GM18861 (cell line): ENCODE measurements around the gene ZBP1.
A peak's percentile ranks its signal among the peaks of the same experiment; 100 is the strongest.

ENCODE experiments used
- ATAC-seq: cut with Tn5 transposase; IDR thresholded peaks from one replicate; pipeline ENCODE4 v1.9.1; 2021; ENCODE audit not compliant: unreplicated experiment

Gene ZBP1

GRCh38 chr20:57619051-57619831 lies 985 bp downstream of the ZBP1 start:
- ATAC-seq, result peak; percentile 44

GRCh38 chr20:57618764-57619050 lies 1.5 kb downstream of the ZBP1 start:
- no peak for ATAC-seq

- no peak for ATAC-seq
These were observed 2.0 kb downstream of the ZBP1 start for GRCh38 chr20:57618091-57618763.

- ATAC-seq, result no peak
These were observed 3.0 kb downstream of the ZBP1 start for GRCh38 chr20:57617079-57617795.

GRCh38 chr20:57616143-57616951 lies 3.9 kb downstream of the ZBP1 start:
- ATAC-seq, result no peak

- ATAC-seq, result no peak
These were observed 4.8 kb downstream of the ZBP1 start for GRCh38 chr20:57615445-57615811.

GRCh38 chr20:57614490-57615444 lies 5.5 kb downstream of the ZBP1 start:
- ATAC-seq, result no peak

GRCh38 chr20:57613481-57613921 lies 6.7 kb downstream of the ZBP1 start:
- no peak for ATAC-seq

GRCh38 chr20:57612916-57613315 lies 7.3 kb downstream of the ZBP1 start:
- no peak for ATAC-seq

- ATAC-seq, result no peak
These were observed 7.8 kb downstream of the ZBP1 start for GRCh38 chr20:57612436-57612835.

- no peak for ATAC-seq
These were observed 8.5 kb downstream of the ZBP1 start for GRCh38 chr20:57611586-57612311.

- ATAC-seq, result no peak
These were observed 9.8 kb downstream of the ZBP1 start for GRCh38 chr20:57610261-57610952.

GRCh38 chr20:57609842-57610167 lies 10.4 kb downstream of the ZBP1 start:
- no peak for ATAC-seq

GRCh38 chr20:57609086-57609841 lies 11.0 kb downstream of the ZBP1 start:
- no peak for ATAC-seq

- no peak for ATAC-seq
These were observed 11.7 kb downstream of the ZBP1 start for GRCh38 chr20:57608516-57608915.

GRCh38 chr20:57605878-57606277 lies 14.3 kb downstream of the ZBP1 start:
- ATAC-seq, result no peak

- ATAC-seq, result no peak
These were observed 15.2 kb downstream of the ZBP1 start for GRCh38 chr20:57605045-57605444.

GRCh38 chr20:57603120-57603519 lies 17.1 kb downstream of the ZBP1 start:
- no peak for ATAC-seq
